ENCODE measurements around the gene PMM2.

PMM2 gene

GRCh38 chr16:8880839-8881510, 83.3 kb downstream of the PMM2 start:
- Histone ChIP-seq H3K4me1 (peaks cover 57% of the 10 kb centered on the region), H4K20me1 (peaks cover 11% of the 10 kb centered on the region), H3K9me3 (no peaks in the 10 kb centered on the region), H3K36me3 (no peaks in the 10 kb centered on the region), H3K4me2 (no peak overlapping the region), H3K9ac (no peak overlapping the region), H3K27me3 (no peaks in the 10 kb centered on the region), H3K4me3 (no peak overlapping the region), H3K27ac (no peak overlapping the region)
- no peak for TF ChIP-seq Cebpa-rat (IDR thresholded peaks at IDR 0.05)

GRCh38 chr16:8882041-8882617, 84.5 kb downstream of the PMM2 start, which contains the start of gene LITAFD:
Gene LITAFD (plus strand): TSS chr16:8882351. CDS start chr16:8884356, 2,005 bp downstream.
- no peaks in the 10 kb centered on the region for H3K9me3 ChIP-seq
- H3K36me3 ChIP-seq, result peaks cover under 1% of the 10 kb centered on the region; the same call in 1 of the 2 replicates
- peaks cover 69% of the 10 kb centered on the region for H3K4me1 ChIP-seq
- no peak within 1 kb of the TSS for H3K27ac ChIP-seq
- 0 out of 2 replicates have a peak, but pooled peaks cover 3% of the 10 kb centered on the region for H3K27me3 ChIP-seq
- H4K20me1 ChIP-seq, result peaks cover 23% of the 10 kb centered on the region
- H3K4me3 ChIP-seq, result no peak within 1 kb of the TSS
- no peak for TF ChIP-seq Cebpa-rat (IDR thresholded peaks at IDR 0.05)
- H3K9ac ChIP-seq, result no peak within 1 kb of the TSS
- H3K4me2 ChIP-seq, result 0 out of 2 replicates have a peak within 1 kb of the TSS, but pooled peaks have one; percentile 4

- Histone ChIP-seq H3K27me3 (0 out of 2 replicates have a peak, but pooled peaks cover 3% of the 10 kb centered on the region), H4K20me1 (peaks cover 30% of the 10 kb centered on the region), H3K36me3 (peaks cover 8% of the 10 kb centered on the region; the same call in 1 of the 2 replicates), H3K27ac (no peak overlapping the region), H3K4me2 (no peak overlapping the region), H3K4me3 (no peak overlapping the region), H3K9me3 (no peaks in the 10 kb centered on the region), H3K4me1 (peaks cover 74% of the 10 kb centered on the region), H3K9ac (no peak overlapping the region)
- no peak for TF ChIP-seq Cebpa-rat (IDR thresholded peaks at IDR 0.05)
These were observed 85.2 kb downstream of the PMM2 start for GRCh38 chr16:8882725-8883377.

GRCh38 chr16:8885674-8886592, 88.3 kb downstream of the PMM2 start:
- H3K4me3 ChIP-seq, result no peak overlapping the region
- H3K9me3 ChIP-seq, result no peaks in the 10 kb centered on the region
- peaks cover 80% of the 10 kb centered on the region for H3K4me1 ChIP-seq
- H4K20me1 ChIP-seq, result peaks cover 61% of the 10 kb centered on the region
- TF ChIP-seq Cebpa-rat (IDR thresholded peaks at IDR 0.05), result no peak
- H3K27ac ChIP-seq, result no peak overlapping the region
- 0 out of 2 replicates have a peak, but pooled peaks cover 3% of the 10 kb centered on the region for H3K27me3 ChIP-seq
- H3K4me2 ChIP-seq, result peak overlapping the region; percentile 74
- H3K9ac ChIP-seq, result peak overlapping the region; percentile 55; the same call in 1 of the 2 replicates
- peaks cover 36% of the 10 kb centered on the region for H3K36me3 ChIP-seq

- no peaks in the 10 kb centered on the region for H3K9me3 ChIP-seq
- H3K36me3 ChIP-seq, result peaks cover 41% of the 10 kb centered on the region
- H3K27ac ChIP-seq, result no peak overlapping the region
- H3K27me3 ChIP-seq, result 0 out of 2 replicates have a peak, but pooled peaks cover 3% of the 10 kb centered on the region
- peak overlapping the region; percentile 87 for H3K4me2 ChIP-seq
- no peak for TF ChIP-seq Cebpa-rat (IDR thresholded peaks at IDR 0.05)
- peaks cover 80% of the 10 kb centered on the region for H3K4me1 ChIP-seq
- H3K4me3 ChIP-seq, result no peak overlapping the region
- no peak overlapping the region for H3K9ac ChIP-seq
- peaks cover 70% of the 10 kb centered on the region for H4K20me1 ChIP-seq
These were observed 89.2 kb downstream of the PMM2 start for GRCh38 chr16:8886593-8887430.

GRCh38 chr16:8887431-8887765, 89.8 kb downstream of the PMM2 start:
- peak overlapping the region; percentile 87; the same call in 1 of the 2 replicates for H3K4me2 ChIP-seq
- H3K36me3 ChIP-seq, result peaks cover 41% of the 10 kb centered on the region
- H3K9ac ChIP-seq, result no peak overlapping the region
- TF ChIP-seq Cebpa-rat (IDR thresholded peaks at IDR 0.05), result no peak
- H4K20me1 ChIP-seq, result peaks cover 75% of the 10 kb centered on the region
- 0 out of 2 replicates have a peak, but pooled peaks cover 3% of the 10 kb centered on the region for H3K27me3 ChIP-seq
- H3K4me1 ChIP-seq, result peaks cover 80% of the 10 kb centered on the region
- H3K9me3 ChIP-seq, result no peaks in the 10 kb centered on the region
- 0 out of 2 replicates have a peak overlapping the region, but pooled peaks have one; percentile 63 for H3K27ac ChIP-seq
- H3K4me3 ChIP-seq, result no peak overlapping the region

- peaks cover 85% of the 10 kb centered on the region for H3K4me1 ChIP-seq
- H3K4me2 ChIP-seq, result peak overlapping the region; percentile 87
- peaks cover 82% of the 10 kb centered on the region for H4K20me1 ChIP-seq
- H3K36me3 ChIP-seq, result peaks cover 42% of the 10 kb centered on the region
- 0 out of 2 replicates have a peak, but pooled peaks cover 3% of the 10 kb centered on the region for H3K27me3 ChIP-seq
- no peaks in the 10 kb centered on the region for H3K9me3 ChIP-seq
- H3K9ac ChIP-seq, result 0 out of 2 replicates have a peak overlapping the region, but pooled peaks have one; percentile 54
- no peak for TF ChIP-seq Cebpa-rat (IDR thresholded peaks at IDR 0.05)
- peak overlapping the region; percentile 63; the same call in 1 of the 2 replicates for H3K27ac ChIP-seq
- H3K4me3 ChIP-seq, result no peak overlapping the region
These were observed 90.4 kb downstream of the PMM2 start for GRCh38 chr16:8887952-8888560.
